ENCODE measurements around the gene GJC1.
A peak's percentile ranks its signal among the peaks of the same experiment; 100 is the strongest.

The GJC1 gene

GRCh38 chr17:44775136-44775837 is 54.8 kb downstream of the GJC1 start:
- WGBS: under 1% methylated on average over 50 of the region's 50 CpGs
- no peaks in the 10 kb centered on the region for H3K9me3 ChIP-seq (ENCODE audit: insufficient read depth, low read depth, low read length)
- peak overlapping the region; percentile 56 for H3K9ac ChIP-seq (ENCODE audit: low read depth, low read length)
- H3K4me3 ChIP-seq (ENCODE audit: low read length): peak overlapping the region; percentile 77
- no peaks in the 10 kb centered on the region for H3K4me1 ChIP-seq (ENCODE audit: insufficient read depth, low read length)
- peaks cover 18% of the 10 kb centered on the region for H3K27me3 ChIP-seq (ENCODE audit: insufficient read depth, low read length)
- H3K27ac ChIP-seq (ENCODE audit: low read depth, low read length): 0 out of 2 replicates have a peak overlapping the region, but pooled peaks have one; percentile 5
- H3K36me3 ChIP-seq (ENCODE audit: insufficient read depth, low read length): no peaks in the 10 kb centered on the region

- Histone ChIP-seq H3K4me1 (ENCODE audit: insufficient read depth, low read length) (no peaks in the 10 kb centered on the region), H3K36me3 (ENCODE audit: insufficient read depth, low read length) (no peaks in the 10 kb centered on the region), H3K4me3 (ENCODE audit: low read length) (peak overlapping the region; percentile 77), H3K9me3 (ENCODE audit: insufficient read depth, low read depth, low read length) (no peaks in the 10 kb centered on the region), H3K27me3 (ENCODE audit: insufficient read depth, low read length) (peaks cover 18% of the 10 kb centered on the region), H3K9ac (ENCODE audit: low read depth, low read length) (peak overlapping the region; percentile 56), H3K27ac (ENCODE audit: low read depth, low read length) (0 out of 2 replicates have a peak overlapping the region, but pooled peaks have one; percentile 5)
- 38% methylated on average over 37 of the region's 42 CpGs for WGBS
Observed at GRCh38 chr17:44774271-44775135, 55.6 kb downstream of the GJC1 start.

- no peaks in the 10 kb centered on the region for H3K36me3 ChIP-seq (ENCODE audit: insufficient read depth, low read length)
- H3K9me3 ChIP-seq (ENCODE audit: insufficient read depth, low read depth, low read length): no peaks in the 10 kb centered on the region
- peaks cover 18% of the 10 kb centered on the region for H3K27me3 ChIP-seq (ENCODE audit: insufficient read depth, low read length)
- WGBS: 89% methylated on average over 6 of the region's 6 CpGs
- no peak overlapping the region for H3K9ac ChIP-seq (ENCODE audit: low read depth, low read length)
- no peak overlapping the region for H3K27ac ChIP-seq (ENCODE audit: low read depth, low read length)
- no peaks in the 10 kb centered on the region for H3K4me1 ChIP-seq (ENCODE audit: insufficient read depth, low read length)
- no peak overlapping the region for H3K4me3 ChIP-seq (ENCODE audit: low read length)
Observed at GRCh38 chr17:44773140-44773539, 56.9 kb downstream of the GJC1 start.

GRCh38 chr17:44772308-44773045 is 57.6 kb downstream of the GJC1 start:
- Histone ChIP-seq H3K4me3 (ENCODE audit: low read length) (no peak overlapping the region), H3K9me3 (ENCODE audit: insufficient read depth, low read depth, low read length) (no peaks in the 10 kb centered on the region), H3K4me1 (ENCODE audit: insufficient read depth, low read length) (0 out of 2 replicates have a peak, but pooled peaks cover 4% of the 10 kb centered on the region), H3K36me3 (ENCODE audit: insufficient read depth, low read length) (no peaks in the 10 kb centered on the region), H3K27me3 (ENCODE audit: insufficient read depth, low read length) (peaks cover 15% of the 10 kb centered on the region), H3K9ac (ENCODE audit: low read depth, low read length) (no peak overlapping the region), H3K27ac (ENCODE audit: low read depth, low read length) (no peak overlapping the region)
- 86% methylated on average over 19 of the region's 21 CpGs for WGBS

DNA sequence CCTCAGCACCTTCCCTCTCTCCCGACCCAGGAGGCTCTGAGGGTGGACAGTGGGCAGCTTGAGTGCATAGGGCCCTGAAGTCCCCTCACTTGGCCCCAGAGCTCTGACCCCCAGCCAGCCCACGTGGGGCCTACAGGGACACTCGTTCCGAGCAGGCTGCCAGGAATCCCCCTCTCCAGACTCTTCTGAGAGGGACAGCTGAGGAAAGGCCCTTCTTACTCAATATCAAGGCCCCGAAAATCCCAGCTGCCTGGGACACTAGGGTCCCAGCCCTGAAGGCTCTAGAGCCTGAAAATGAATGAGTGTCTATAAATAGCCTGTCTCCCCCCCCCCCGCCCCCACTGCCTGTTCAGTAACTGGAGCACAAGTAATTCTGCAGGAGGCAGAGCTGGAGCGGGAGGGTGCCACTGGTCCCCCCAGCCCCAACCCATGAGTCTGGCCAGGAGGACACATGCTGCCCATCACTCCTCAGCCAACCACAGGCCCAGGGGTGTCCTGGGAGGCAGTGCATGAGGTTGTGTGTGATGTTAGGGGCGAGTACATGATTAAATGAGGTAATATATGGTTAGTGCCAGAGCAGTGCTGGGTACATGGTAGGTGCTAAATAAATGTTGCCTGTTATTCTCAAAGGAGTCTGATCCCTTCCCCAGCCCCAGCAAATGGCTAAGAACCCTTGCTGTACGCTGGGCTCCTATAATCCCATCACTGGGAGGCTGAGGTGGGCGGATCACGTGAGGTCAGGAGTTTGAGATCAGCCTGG is 59.7 kb downstream of the GJC1 start:
- H3K9me3 ChIP-seq (ENCODE audit: insufficient read depth, low read depth, low read length): no peaks in the 10 kb centered on the region
- H3K36me3 ChIP-seq (ENCODE audit: insufficient read depth, low read length): no peaks in the 10 kb centered on the region
- H3K27me3 ChIP-seq (ENCODE audit: insufficient read depth, low read length): no peaks in the 10 kb centered on the region
- no peak overlapping the region for H3K9ac ChIP-seq (ENCODE audit: low read depth, low read length)
- 0 out of 2 replicates have a peak, but pooled peaks cover 7% of the 10 kb centered on the region for H3K4me1 ChIP-seq (ENCODE audit: insufficient read depth, low read length)
- WGBS: 84% methylated on average over 10 of the region's 11 CpGs
- no peak overlapping the region for H3K27ac ChIP-seq (ENCODE audit: low read depth, low read length)
- no peak overlapping the region for H3K4me3 ChIP-seq (ENCODE audit: low read length)

- Histone ChIP-seq H3K36me3 (ENCODE audit: insufficient read depth, low read length) (no peaks in the 10 kb centered on the region), H3K27me3 (ENCODE audit: insufficient read depth, low read length) (no peaks in the 10 kb centered on the region), H3K9me3 (ENCODE audit: insufficient read depth, low read depth, low read length) (no peaks in the 10 kb centered on the region), H3K9ac (ENCODE audit: low read depth, low read length) (no peak overlapping the region), H3K4me1 (ENCODE audit: insufficient read depth, low read length) (0 out of 2 replicates have a peak, but pooled peaks cover 7% of the 10 kb centered on the region), H3K4me3 (ENCODE audit: low read length) (no peak overlapping the region), H3K27ac (ENCODE audit: low read depth, low read length) (no peak overlapping the region)
- WGBS: 89% methylated on average over 14 of the region's 15 CpGs
Observed at GRCh38 chr17:44769647-44770084, 60.4 kb downstream of the GJC1 start.

- Histone ChIP-seq H3K27me3 (ENCODE audit: insufficient read depth, low read length) (no peaks in the 10 kb centered on the region), H3K4me3 (ENCODE audit: low read length) (no peak overlapping the region), H3K9ac (ENCODE audit: low read depth, low read length) (no peak overlapping the region), H3K9me3 (ENCODE audit: insufficient read depth, low read depth, low read length) (no peaks in the 10 kb centered on the region), H3K36me3 (ENCODE audit: insufficient read depth, low read length) (no peaks in the 10 kb centered on the region), H3K27ac (ENCODE audit: low read depth, low read length) (no peak overlapping the region), H3K4me1 (ENCODE audit: insufficient read depth, low read length) (0 out of 2 replicates have a peak, but pooled peaks cover 7% of the 10 kb centered on the region)
- 79% methylated on average over 6 of the region's 6 CpGs for WGBS
Observed at GRCh38 chr17:44769230-44769629, 60.9 kb downstream of the GJC1 start.

- Histone ChIP-seq H3K4me3 (ENCODE audit: low read length) (no peak overlapping the region), H3K36me3 (ENCODE audit: insufficient read depth, low read length) (no peaks in the 10 kb centered on the region), H3K9me3 (ENCODE audit: insufficient read depth, low read depth, low read length) (no peaks in the 10 kb centered on the region), H3K27ac (ENCODE audit: low read depth, low read length) (no peak overlapping the region), H3K9ac (ENCODE audit: low read depth, low read length) (no peak overlapping the region), H3K27me3 (ENCODE audit: insufficient read depth, low read length) (no peaks in the 10 kb centered on the region), H3K4me1 (ENCODE audit: insufficient read depth, low read length) (0 out of 2 replicates have a peak, but pooled peaks cover 7% of the 10 kb centered on the region)
- 93% methylated on average over 11 of the region's 11 CpGs for WGBS
Observed at GRCh38 chr17:44768505-44769142, 61.5 kb downstream of the GJC1 start.

DNA sequence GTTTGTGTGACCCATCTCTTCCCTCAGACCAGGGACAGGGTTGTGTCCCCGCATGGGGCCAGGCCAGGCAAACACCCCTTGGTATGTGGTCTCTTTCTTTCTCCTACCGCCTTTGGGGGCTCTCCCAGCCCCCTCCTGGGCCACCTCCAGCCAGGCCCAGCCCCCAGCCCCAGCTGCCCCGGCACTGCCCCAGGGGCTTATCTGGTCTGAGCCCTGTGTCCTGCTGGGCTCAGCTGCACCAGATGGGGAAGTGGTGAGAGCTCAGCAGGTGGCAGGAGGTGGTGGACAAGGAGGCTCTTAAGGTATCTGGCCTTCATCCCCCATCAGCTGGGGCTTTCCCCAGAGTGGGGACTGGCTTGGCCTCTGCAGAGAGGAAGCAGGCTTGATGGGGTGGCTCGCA is 62.6 kb downstream of the GJC1 start:
- WGBS: 50% methylated on average over 4 of the region's 4 CpGs
- no peak overlapping the region for H3K27ac ChIP-seq (ENCODE audit: low read depth, low read length)
- H3K4me3 ChIP-seq (ENCODE audit: low read length): no peak overlapping the region

More for the DNA sequence above, 62.6 kb downstream of the GJC1 start:
- Histone ChIP-seq H3K9me3 (ENCODE audit: insufficient read depth, low read depth, low read length) (no peaks in the 10 kb centered on the region), H3K27me3 (ENCODE audit: insufficient read depth, low read length) (no peaks in the 10 kb centered on the region; the same call in 1 of the 2 replicates), H3K9ac (ENCODE audit: low read depth, low read length) (no peak overlapping the region), H3K4me1 (ENCODE audit: insufficient read depth, low read length) (0 out of 2 replicates have a peak, but pooled peaks cover 7% of the 10 kb centered on the region), H3K36me3 (ENCODE audit: insufficient read depth, low read length) (no peaks in the 10 kb centered on the region)

All from HUES64 (cell line).